HCT116 (cell line): ENCODE results near the gene PSMG1. TPM values are rescaled to one million over a fixed set of nuclear protein-coding genes. Genes with fewer than 3 reads are reported as not detected.

Experiments
- ATAC-seq: fragments of 200-7000 bp; cut with Tn5 transposase; 2 replicates; pipeline ENCODE4 v1.9.1; 2020; ENCODE audit warnings: mild to moderate bottlenecking, moderate library complexity
- BruUV-seq: library from RNA; stranded (reverse); fragments of 400-500 nt; replicated peaks from 2 replicates; lab custom pipeline; 2021; lab: Mats Ljungman, UMichigan
- CTCF ChIA-PET: fragments of 300-600 bp; sonication (Branson Sonifier 250); formaldehyde crosslinking; loops from one replicate; lab custom pipeline; 2021; ENCODE audit warnings: antibody characterized with exemption; lab: Charles Lee
- POLR2A ChIA-PET: fragments of 300-600, 350-600 bp; sonication (Branson Sonifier 250); formaldehyde crosslinking; loops from one replicate; lab custom pipeline; 2021; ENCODE audit warnings: antibody characterized with exemption; lab: Charles Lee
- RAD21 ChIA-PET, 2 experiments: fragments of 300-600 bp; sonication (Branson Sonifier 250); formaldehyde crosslinking; loops; one replicate each; lab custom pipeline; 2023; ENCODE audit warnings: low total read pairs in 2 of 2; ENCODE audit not compliant: uncharacterized antibody in 2 of 2, unreplicated experiment in 2 of 2, low non-redundant PET in 1 of 2; lab: Charles Lee
- DNase-seq: peaks from one replicate; pipeline ENCODE4 v3.0.0-alpha.2; 2010; ENCODE audit warnings: low read depth, low spot score
- H2AFZ ChIP-seq: fragments of 200-600 bp; shearing (Covaris generic), sonication (generic); 2 replicates; pipeline ENCODE4 v1.6.1; 2017; ENCODE audit warnings: low read depth, mixed run types, mixed read lengths, antibody characterized with exemption, low read length; ENCODE audit not compliant: poor library complexity, severe bottlenecking
- H3K27ac ChIP-seq: 2 replicates; pipeline ENCODE4 v1.5.1; 2012; ENCODE audit warnings: low read depth, low read length
- H3K27me3 ChIP-seq: fragments of 200-600 bp; sonication (generic); 2 replicates; pipeline ENCODE4 v1.6.1; 2016; ENCODE audit warnings: mixed run types, low read length, mixed read lengths; ENCODE audit not compliant: insufficient read depth
- H3K36me3 ChIP-seq, 2 experiments: fragments of 200-500 bp in 1 of 2; fragments of 200-600 bp in 1 of 2; sonication (Bioruptor generic) in 1 of 2; sonication (generic) in 1 of 2; 2 replicates each; pipeline versions ENCODE4 v1.5.1 to v1.6.1; 2014 to 2016; ENCODE audit warnings: low read length in 2 of 2, inconsistent platforms in 1 of 2, mixed read lengths in 1 of 2, mixed run types in 1 of 2; ENCODE audit not compliant: insufficient read depth in 2 of 2, control insufficient read depth in 1 of 2
- H3K4me1 ChIP-seq, 2 experiments: fragments of 200-600 bp in 1 of 2; sonication (generic) in 1 of 2; 2 replicates each; pipeline versions ENCODE4 v1.5.1 to v1.6.1; 2012 to 2017; ENCODE audit warnings: low read length in 2 of 2, inconsistent platforms in 1 of 2, mild to moderate bottlenecking in 1 of 2, mixed read lengths in 1 of 2, mixed run types in 1 of 2, moderate library complexity in 1 of 2; ENCODE audit not compliant: insufficient read depth in 2 of 2, control insufficient read depth in 1 of 2
- H3K4me2 ChIP-seq: fragments of 200-600 bp; sonication (generic); 2 replicates; pipeline ENCODE4 v1.6.1; 2017; ENCODE audit warnings: mixed run types, low read length, mixed read lengths
- H3K4me3 ChIP-seq, 2 experiments: fragments of 200-600 bp in 1 of 2; sonication (generic) in 1 of 2; replicated peaks in 1 of 2; 2 replicates each; pipeline ENCODE4 v1.5.1; 2011 to 2016; ENCODE audit warnings: low read length in 2 of 2, control low read depth in 1 of 2, low read depth in 1 of 2, mild to moderate bottlenecking in 1 of 2, mixed read lengths in 1 of 2, mixed run types in 1 of 2
- H3K79me2 ChIP-seq: fragments of 200-600 bp; sonication (generic); 2 replicates; pipeline ENCODE4 v1.6.1; 2017; ENCODE audit warnings: mild to moderate bottlenecking, mixed run types, low read length, moderate library complexity, mixed read lengths; ENCODE audit not compliant: insufficient read depth
- H3K9ac ChIP-seq: fragments of 200-600 bp; sonication (generic); 2 replicates; pipeline ENCODE4 v1.6.1; 2016; ENCODE audit warnings: low read length, mixed read lengths
- H3K9me2 ChIP-seq: fragments of 200-600 bp; sonication (generic), shearing (Covaris generic); 2 replicates; pipeline ENCODE4 v1.6.1; 2017; ENCODE audit warnings: mixed run types, mild to moderate bottlenecking, moderate library complexity; ENCODE audit not compliant: insufficient read depth
- H3K9me3 ChIP-seq, 2 experiments: fragments of 200-500 bp in 1 of 2; fragments of 200-600 bp in 1 of 2; sonication (Bioruptor generic) in 1 of 2; sonication (generic) in 1 of 2; 2 replicates each; pipeline ENCODE4 v1.6.1; 2014 to 2017; ENCODE audit warnings: low read length in 2 of 2, mixed read lengths in 2 of 2, inconsistent platforms in 1 of 2, low read depth in 1 of 2, mild to moderate bottlenecking in 1 of 2, mixed run types in 1 of 2, moderate library complexity in 1 of 2; ENCODE audit not compliant: control insufficient read depth in 1 of 2, insufficient read depth in 1 of 2
- H4K20me1 ChIP-seq: fragments of 200-600 bp; sonication (generic), shearing (Covaris generic); 2 replicates; pipeline ENCODE4 v1.6.1; 2017; ENCODE audit warnings: mixed run types, mild to moderate bottlenecking, moderate library complexity; ENCODE audit not compliant: insufficient read depth
- ATF3 ChIP-seq: IDR thresholded peaks from 2 replicates; pipeline ENCODE4 v1.6.1; 2012
- CBX3 ChIP-seq: IDR thresholded peaks from 2 replicates; pipeline ENCODE4 v1.6.1; 2012; ENCODE audit warnings: low read depth
- CEBPB ChIP-seq: IDR thresholded peaks from 2 replicates; pipeline ENCODE4 v1.6.1; 2012; ENCODE audit warnings: low read depth
- EZH2 ChIP-seq: fragments of 200-600 bp; sonication (generic); IDR thresholded peaks from 2 replicates; pipeline ENCODE4 v1.6.1; 2017; ENCODE audit warnings: antibody characterized with exemption, mixed run types
- EZH2phosphoT487 ChIP-seq: fragments of 200-600 bp; IDR thresholded peaks from 2 replicates; pipeline ENCODE4 v1.6.1; 2018; ENCODE audit warnings: antibody characterized with exemption, borderline replicate concordance
- POLR2A ChIP-seq: IDR thresholded peaks from 2 replicates; pipeline ENCODE4 v1.7.0; 2011; ENCODE audit warnings: borderline replicate concordance; ENCODE audit not compliant: insufficient read depth, insufficient read length; ENCODE audit errors: extremely low read depth
- POLR2AphosphoS5 ChIP-seq: IDR thresholded peaks from 2 replicates; pipeline ENCODE4 v1.6.1; 2011; ENCODE audit warnings: mild to moderate bottlenecking, low read depth, low read length, moderate library complexity
- RAD21 ChIP-seq: IDR thresholded peaks from 2 replicates; pipeline ENCODE4 v1.6.1; 2012; ENCODE audit warnings: low read depth, mild to moderate bottlenecking
- SP1 ChIP-seq: IDR thresholded peaks from 2 replicates; pipeline ENCODE4 v1.6.1; 2012; ENCODE audit warnings: low read depth
- SRF ChIP-seq: IDR thresholded peaks from 2 replicates; pipeline ENCODE4 v1.6.1; 2012; ENCODE audit warnings: low read depth
- TCF7L2 ChIP-seq: IDR thresholded peaks from 2 replicates; pipeline ENCODE4 v1.7.0; 2011; ENCODE audit warnings: borderline replicate concordance, inconsistent platforms; ENCODE audit not compliant: insufficient read depth, insufficient read length; ENCODE audit errors: extremely low read depth
- ZFX ChIP-seq: fragments of 450-650 bp; IDR thresholded peaks from 2 replicates; pipeline ENCODE4 v1.6.1; 2017
- ZNF274 ChIP-seq: fragments of 200-500 bp; sonication (Bioruptor generic); IDR thresholded peaks from 2 replicates; pipeline ENCODE4 v1.6.1; 2014; ENCODE audit warnings: mild to moderate bottlenecking, low read depth, low read length, inconsistent platforms
- intact Hi-C: fragments of 100-400 bp; cut with micrococcal nuclease; formaldehyde crosslinking; loops from 2 replicates; pipeline ENCODE4 v1.10.0; 2022
- total RNA-seq: library from RNA; stranded (reverse); gene quantifications from one replicate; pipeline ENCODE4 v1.2.1, GENCODE V29; 2021; ENCODE audit not compliant: unreplicated experiment

Gene PSMG1
- total RNA-seq, 1 experiment from 2014 or later: 83.7 TPM

DNA sequence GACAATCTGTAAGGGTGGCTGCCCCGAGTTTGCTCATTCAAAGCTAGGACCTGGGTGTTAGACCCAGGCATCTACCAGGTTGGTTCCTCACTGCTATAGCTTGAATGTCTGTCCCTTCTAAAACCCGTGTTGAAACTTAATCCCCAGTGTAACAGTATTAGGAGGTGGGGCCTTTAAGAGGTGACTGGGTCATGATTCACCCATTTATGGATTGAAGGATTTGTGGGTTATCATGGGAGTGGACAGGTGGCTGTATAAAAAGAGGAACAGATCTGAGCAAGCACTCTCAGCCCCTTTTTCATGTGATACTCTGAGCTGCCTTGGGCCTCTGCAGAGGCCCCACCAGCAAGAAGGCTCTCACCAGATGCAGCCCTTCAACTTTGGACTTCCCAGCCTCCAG is 29.4 kb downstream of the PSMG1 start:
- H2AFZ ChIP-seq: no peak overlapping the region
- H3K36me3 ChIP-seq: no peaks in the 10 kb centered on the region
- intact Hi-C loops: no loop called here
- ChIA-PET RAD21 (no interaction called here), POLR2A (no interaction called here), CTCF (interaction anchor here (1.0 kb wide), 1 partner anchor 648 kb away, joined by 3 read pairs; no protein-coding TSS in a partner anchor)
- H4K20me1 ChIP-seq: no peaks in the 10 kb centered on the region
- H3K9me3 ChIP-seq: no peaks in the 10 kb centered on the region
- H3K27ac ChIP-seq: no peak overlapping the region
- no peak overlapping the region for H3K4me3 ChIP-seq
- no peaks in the 10 kb centered on the region for H3K27me3 ChIP-seq
- H3K4me1 ChIP-seq: peaks cover 3 to 11% of the 10 kb centered on the region in 2 experiments; a peak in 2 of 4 replicates
- no peak overlapping the region for H3K4me2 ChIP-seq
- TF ChIP-seq POLR2AphosphoS5 (no peak), EZH2phosphoT487 (no peak), CBX3 (no peak), TCF7L2 (no peak), EZH2 (no peak), ZFX (no peak), SP1 (no peak), POLR2A (no peak), RAD21 (no peak), SRF (no peak), CEBPB (no peak), ATF3 (no peak), ZNF274 (no peak)
- H3K79me2 ChIP-seq: no peaks in the 10 kb centered on the region
- no TSS peak for BruUV-seq
- DNase-seq (no peak), ATAC-seq (peak; percentile 54)
- H3K9ac ChIP-seq: no peak overlapping the region
- no peaks in the 10 kb centered on the region for H3K9me2 ChIP-seq
